Loucy (cell line): ENCODE data around the gene NDC80.

ENCODE experiments used
- CTCF ChIP-seq: fragments of 200-600 bp; sonication (generic); conservative IDR thresholded peaks from 2 replicates; pipeline ENCODE4 v1.5.1; 2014; ENCODE audit warnings: mild to moderate bottlenecking, antibody characterized with exemption, low read length
- EZH2phosphoT487 ChIP-seq: fragments of 200-600 bp; IDR thresholded peaks from 2 replicates; pipeline ENCODE4 v1.6.1; 2018; ENCODE audit warnings: antibody characterized with exemption, mild to moderate bottlenecking, moderate library complexity, borderline replicate concordance

- no peak for TF ChIP-seq CTCF
- TF ChIP-seq EZH2phosphoT487 = no peak
Measured at GRCh38 chr18:2588666-2589344, 17.4 kb downstream of the NDC80 start.
